PC-3 (cell line): Measurements from ENCODE around the gene PAEP. TPM values are rescaled to one million over a fixed set of nuclear protein-coding genes. Genes with fewer than 3 reads are reported as not detected.

Source experiments
- ATAC-seq: fragments of 200-7000 bp; cut with Tn5 transposase; 2 replicates; pipeline ENCODE4 v1.9.1; 2020; ENCODE audit warnings: mild to moderate bottlenecking, moderate library complexity
- BruUV-seq: library from RNA; stranded (reverse); fragments of 400-500 nt; replicated peaks from 2 replicates; lab custom pipeline; 2021; lab: Mats Ljungman, UMichigan
- CTCF ChIA-PET: fragments of 300-600 bp; sonication (Branson Sonifier 250); formaldehyde crosslinking; loops from one replicate; lab custom pipeline; 2022; ENCODE audit warnings: antibody characterized with exemption; lab: Charles Lee
- POLR2A ChIA-PET: fragments of 300-600 bp; sonication (Branson Sonifier 250); formaldehyde crosslinking; loops from one replicate; lab custom pipeline; 2022; ENCODE audit warnings: antibody characterized with exemption; ENCODE audit not compliant: unreplicated experiment; lab: Charles Lee
- DNase-seq: peaks from one replicate; pipeline ENCODE4 v3.0.0-alpha.2; 2015
- H2AFZ ChIP-seq: fragments of 300-600 bp; sonication (generic); 2 replicates; pipeline ENCODE4 v1.6.0; 2016; ENCODE audit warnings: antibody characterized with exemption, low read length
- H3F3A ChIP-seq: fragments of 300-600 bp; sonication (generic); one replicate; pipeline ENCODE4 v1.6.0; 2017; ENCODE audit warnings: antibody characterized with exemption, low read length, control low read depth, mild to moderate bottlenecking; ENCODE audit not compliant: unreplicated experiment
- H3K27ac ChIP-seq: fragments of 300-600 bp; sonication (generic); 2 replicates; pipeline ENCODE4 v1.5.1; 2016; ENCODE audit warnings: mild to moderate bottlenecking, low read length
- H3K27me3 ChIP-seq: fragments of 300-600 bp; sonication (generic); 2 replicates; pipeline ENCODE4 v1.6.1; 2016; ENCODE audit warnings: low read length, mixed read lengths
- H3K36me3 ChIP-seq: fragments of 300-600 bp; sonication (generic); 2 replicates; pipeline ENCODE4 v1.6.1; 2016; ENCODE audit warnings: low read depth, mixed run types, low read length, mixed read lengths
- H3K4me1 ChIP-seq: fragments of 300-600 bp; sonication (generic); 2 replicates; pipeline ENCODE4 v1.5.1; 2016; ENCODE audit warnings: low read length; ENCODE audit not compliant: insufficient read depth
- H3K4me2 ChIP-seq: fragments of 300-600 bp; sonication (generic); 2 replicates; pipeline ENCODE4 v1.6.0; 2016; ENCODE audit warnings: low read length
- H3K4me3 ChIP-seq: fragments of 300-600 bp; sonication (generic); 2 replicates; pipeline ENCODE4 v1.5.1; 2016; ENCODE audit warnings: mild to moderate bottlenecking, low read length, mixed read lengths
- H3K79me2 ChIP-seq: fragments of 300-600 bp; sonication (generic); 2 replicates; pipeline ENCODE4 v1.6.1; 2017; ENCODE audit warnings: low read length, mixed read lengths
- H3K9ac ChIP-seq: fragments of 300-600 bp; sonication (generic); 2 replicates; pipeline ENCODE4 v1.6.0; 2016; ENCODE audit warnings: mild to moderate bottlenecking, low read length
- H3K9me2 ChIP-seq: fragments of 300-600 bp; sonication (generic); replicated peaks from 2 replicates; pipeline ENCODE4 v1.6.1; 2016; ENCODE audit warnings: mixed run types, low read length, mixed read lengths
- H3K9me3 ChIP-seq: fragments of 300-600 bp; sonication (generic); 2 replicates; pipeline ENCODE4 v1.6.1; 2016; ENCODE audit warnings: low read length, mixed read lengths
- H4K20me1 ChIP-seq: fragments of 300-600 bp; sonication (generic); 2 replicates; pipeline ENCODE4 v1.6.1; 2016; ENCODE audit warnings: low read length, mixed read lengths
- EZH2 ChIP-seq: fragments of 300-600 bp; sonication (generic); IDR thresholded peaks from one replicate; pipeline ENCODE4 v1.6.1; 2017; ENCODE audit warnings: antibody characterized with exemption, mild to moderate bottlenecking, low read length; ENCODE audit not compliant: unreplicated experiment
- EZH2phosphoT487 ChIP-seq: fragments of 300-600 bp; sonication (generic); IDR thresholded peaks from 2 replicates; pipeline ENCODE4 v1.6.1; 2018; ENCODE audit warnings: mild to moderate bottlenecking, antibody characterized with exemption, low read length, borderline replicate concordance
- intact Hi-C: fragments of 100-400 bp; cut with micrococcal nuclease; formaldehyde crosslinking; loops from 2 replicates; pipeline ENCODE4 v1.9.0; 2023
- total RNA-seq: library from RNA; depleted of rRNA; stranded (reverse); fragments of >200 nt; gene quantifications from 2 replicates; pipeline ENCODE4 v1.2.3, GENCODE V29; 2014
- TF ChIP-seq, protein P1 (sequence below): fragments of 300-600 bp; sonication (generic); conservative IDR thresholded peaks from 2 replicates; pipeline ENCODE4 v1.5.1; 2017; ENCODE audit warnings: antibody characterized with exemption, low read depth, mild to moderate bottlenecking, low read length

PAEP gene
- total RNA-seq, 1 experiment from 2014 or later = not detected

DNA sequence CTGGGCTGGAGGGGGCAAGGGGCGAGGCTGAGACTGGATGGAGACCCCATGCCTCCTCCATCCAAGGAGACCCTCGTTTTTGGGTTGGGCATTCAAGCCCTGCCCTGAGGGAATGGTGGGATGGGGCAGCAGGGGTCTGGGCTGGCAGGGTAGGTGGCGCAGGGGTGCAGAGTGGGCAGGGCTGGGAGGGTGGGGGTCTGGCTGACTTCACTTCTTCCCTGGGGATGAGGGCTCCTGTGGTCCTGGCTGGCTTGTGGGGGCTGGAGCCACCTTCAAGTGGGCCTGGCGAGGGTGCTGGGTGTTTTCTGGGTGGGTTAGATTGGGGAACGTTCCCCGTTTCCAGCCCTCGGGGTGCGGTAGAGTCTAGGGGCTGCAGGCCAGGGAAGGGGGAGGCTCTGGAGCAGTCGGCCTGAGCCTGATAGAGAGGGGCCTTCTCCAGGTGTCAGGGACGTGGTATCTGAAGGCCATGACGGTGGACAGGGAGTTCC, 39.9 kb upstream of the PAEP start:
- Histone ChIP-seq H3K9ac (no peak overlapping the region), H4K20me1 (no peaks in the 10 kb centered on the region), H3K9me3 (no peaks in the 10 kb centered on the region), H3F3A (no peaks in the 10 kb centered on the region), H3K9me2 (no peaks in the 10 kb centered on the region), H2AFZ (no peak overlapping the region), H3K79me2 (no peaks in the 10 kb centered on the region), H3K4me3 (no peak overlapping the region), H3K4me1 (no peaks in the 10 kb centered on the region), H3K27ac (no peak overlapping the region), H3K4me2 (no peak overlapping the region), H3K36me3 (no peaks in the 10 kb centered on the region), H3K27me3 (no peaks in the 10 kb centered on the region)
- no peak for TF ChIP-seq EZH2phosphoT487
- no peak for TF ChIP-seq EZH2
- TF ChIP-seq, protein P1, sequence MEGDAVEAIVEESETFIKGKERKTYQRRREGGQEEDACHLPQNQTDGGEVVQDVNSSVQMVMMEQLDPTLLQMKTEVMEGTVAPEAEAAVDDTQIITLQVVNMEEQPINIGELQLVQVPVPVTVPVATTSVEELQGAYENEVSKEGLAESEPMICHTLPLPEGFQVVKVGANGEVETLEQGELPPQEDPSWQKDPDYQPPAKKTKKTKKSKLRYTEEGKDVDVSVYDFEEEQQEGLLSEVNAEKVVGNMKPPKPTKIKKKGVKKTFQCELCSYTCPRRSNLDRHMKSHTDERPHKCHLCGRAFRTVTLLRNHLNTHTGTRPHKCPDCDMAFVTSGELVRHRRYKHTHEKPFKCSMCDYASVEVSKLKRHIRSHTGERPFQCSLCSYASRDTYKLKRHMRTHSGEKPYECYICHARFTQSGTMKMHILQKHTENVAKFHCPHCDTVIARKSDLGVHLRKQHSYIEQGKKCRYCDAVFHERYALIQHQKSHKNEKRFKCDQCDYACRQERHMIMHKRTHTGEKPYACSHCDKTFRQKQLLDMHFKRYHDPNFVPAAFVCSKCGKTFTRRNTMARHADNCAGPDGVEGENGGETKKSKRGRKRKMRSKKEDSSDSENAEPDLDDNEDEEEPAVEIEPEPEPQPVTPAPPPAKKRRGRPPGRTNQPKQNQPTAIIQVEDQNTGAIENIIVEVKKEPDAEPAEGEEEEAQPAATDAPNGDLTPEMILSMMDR = no peak
- DNase-seq (no peak), ATAC-seq (no peak)
- intact Hi-C loops = no loop called here
- ChIA-PET POLR2A (no interaction called here), CTCF (no interaction called here)
- BruUV-seq = no TSS peak

DNA sequence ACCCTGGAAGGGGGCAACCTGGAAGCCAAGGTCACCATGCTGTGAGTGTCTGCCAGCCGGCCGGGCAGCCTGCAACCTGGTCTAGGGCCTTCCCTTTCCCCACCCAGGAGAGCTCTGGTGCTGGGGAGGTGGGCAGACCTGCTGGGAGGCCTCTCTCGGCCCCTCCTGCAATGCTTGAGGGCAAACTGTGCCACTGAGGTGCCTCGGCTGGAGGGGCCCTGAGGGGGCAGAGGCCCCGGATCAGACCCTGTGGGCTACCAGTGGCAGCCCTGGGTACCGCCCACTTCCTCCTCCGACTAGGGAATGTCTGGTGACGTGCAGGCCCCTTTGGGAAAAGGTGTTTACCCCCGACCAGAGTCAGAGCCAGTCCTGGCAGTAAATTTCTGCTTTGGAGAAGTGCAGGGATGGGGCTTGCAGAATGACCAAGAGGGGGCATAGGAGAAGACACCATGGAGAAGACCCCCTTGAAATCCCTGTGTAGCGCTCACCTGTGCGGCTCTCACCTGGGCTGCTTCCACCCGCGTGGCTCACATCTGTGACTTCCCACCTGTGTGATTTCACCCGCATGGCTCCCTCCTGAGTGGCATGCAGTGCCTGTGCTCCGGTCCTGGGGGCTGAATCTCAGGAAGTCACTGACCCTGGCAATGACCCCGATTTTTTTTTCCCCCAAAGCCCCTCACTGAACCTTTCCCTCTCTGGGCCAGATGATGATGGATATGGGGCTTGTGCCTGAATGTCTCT, 39.2 kb upstream of the PAEP start:
- Histone ChIP-seq H3F3A (no peaks in the 10 kb centered on the region), H3K4me3 (no peak overlapping the region), H4K20me1 (no peaks in the 10 kb centered on the region), H3K27me3 (no peaks in the 10 kb centered on the region), H3K27ac (no peak overlapping the region), H3K9me2 (no peaks in the 10 kb centered on the region), H3K36me3 (no peaks in the 10 kb centered on the region), H3K9me3 (no peaks in the 10 kb centered on the region), H3K9ac (no peak overlapping the region), H3K4me2 (no peak overlapping the region), H3K4me1 (no peaks in the 10 kb centered on the region), H2AFZ (no peak overlapping the region), H3K79me2 (no peaks in the 10 kb centered on the region)
- CTCF ChIA-PET = no interaction called here
- DNase-seq = no peak
- TF ChIP-seq EZH2 (no peak), EZH2phosphoT487 (no peak)
- TF ChIP-seq, protein P1 = no peak
- ATAC-seq = no peak
- POLR2A ChIA-PET = no interaction called here
- intact Hi-C loops = no loop called here
- no TSS peak for BruUV-seq

DNA sequence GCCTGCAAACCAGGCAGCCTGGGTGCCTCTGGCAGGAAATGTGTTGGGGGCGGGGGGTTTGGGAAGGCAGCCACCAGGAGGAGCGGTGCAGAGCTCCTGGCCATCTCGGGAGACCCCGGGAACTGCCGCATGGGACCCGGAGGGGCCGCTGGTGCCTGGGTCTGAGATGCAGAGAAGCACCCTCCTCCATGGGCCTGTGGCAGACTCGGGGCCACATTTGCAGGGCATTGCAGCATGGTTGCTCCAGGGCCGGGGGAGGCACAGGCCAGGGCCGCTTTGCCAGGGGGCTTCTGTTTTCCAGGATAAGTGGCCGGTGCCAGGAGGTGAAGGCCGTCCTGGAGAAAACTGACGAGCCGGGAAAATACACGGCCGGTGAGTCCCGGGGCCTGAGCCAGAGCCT, 38.6 kb upstream of the PAEP start:
- Histone ChIP-seq H3K9me2 (no peaks in the 10 kb centered on the region), H3K4me1 (no peaks in the 10 kb centered on the region), H3K9me3 (no peaks in the 10 kb centered on the region), H4K20me1 (no peaks in the 10 kb centered on the region), H3F3A (no peaks in the 10 kb centered on the region), H2AFZ (no peak overlapping the region), H3K79me2 (no peaks in the 10 kb centered on the region), H3K27ac (no peak overlapping the region), H3K4me2 (no peak overlapping the region), H3K27me3 (no peaks in the 10 kb centered on the region), H3K4me3 (no peak overlapping the region), H3K9ac (no peak overlapping the region), H3K36me3 (no peaks in the 10 kb centered on the region)
- DNase-seq (no peak), ATAC-seq (no peak)
- BruUV-seq = no TSS peak
- ChIA-PET CTCF (no interaction called here), POLR2A (no interaction called here)
- no peak for TF ChIP-seq EZH2phosphoT487
- TF ChIP-seq, protein P1 = no peak
- no peak for TF ChIP-seq EZH2
- intact Hi-C loops = no loop called here
